Measurements from ENCODE around the gene STK32C.
"Not testable (repeated sequence)": the region's sequence is repeated elsewhere in the genome, so short reads cannot be mapped to it uniquely, and the experiment has no call there.

The STK32C gene

GRCh38 chr10:132228616-132229015 is 79.1 kb downstream of the STK32C start:
- no peak for DNase-seq

GRCh38 chr10:132227851-132228390 is 79.8 kb downstream of the STK32C start:
- DNase-seq = no peak

DNA sequence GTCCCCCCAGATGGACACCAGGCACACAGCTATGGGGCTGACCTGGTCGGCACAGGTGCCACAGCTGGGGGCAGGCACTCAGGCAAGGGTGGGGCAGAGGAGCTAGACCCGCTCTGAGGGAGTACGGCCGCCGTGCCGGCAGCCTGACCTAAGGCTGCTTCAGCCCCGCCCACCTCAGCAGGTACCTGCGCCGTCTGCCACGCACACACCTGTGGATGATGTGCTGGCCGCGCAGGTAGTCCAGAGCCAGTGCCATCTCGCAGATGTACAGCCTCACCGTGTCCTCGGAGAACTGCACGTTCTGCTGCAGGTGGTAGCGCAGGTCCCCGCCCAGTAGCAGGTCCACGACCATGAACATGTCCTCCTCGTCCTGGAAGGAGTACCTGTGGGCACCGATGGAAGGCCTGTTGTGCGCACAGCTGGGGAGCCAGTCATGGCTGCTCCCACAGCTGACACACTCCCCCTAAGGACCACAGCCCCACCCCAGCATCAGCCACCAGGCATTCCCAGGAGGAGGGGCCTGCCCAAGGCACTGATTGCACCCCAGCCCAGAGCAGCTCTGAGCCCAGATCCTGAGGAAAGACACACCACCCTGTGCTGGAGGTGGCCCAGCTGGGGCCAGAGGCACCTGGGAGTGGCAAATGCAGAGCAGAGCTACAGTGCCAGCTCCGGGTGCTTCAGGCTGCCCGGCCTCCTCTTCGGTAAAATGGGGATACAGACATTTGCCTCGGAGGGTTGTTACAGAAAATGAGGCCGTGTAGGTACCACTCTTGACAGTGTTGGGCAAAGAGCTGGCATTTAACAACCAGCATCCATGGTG is 81.0 kb downstream of the STK32C start:
- no peak for DNase-seq

DNA sequence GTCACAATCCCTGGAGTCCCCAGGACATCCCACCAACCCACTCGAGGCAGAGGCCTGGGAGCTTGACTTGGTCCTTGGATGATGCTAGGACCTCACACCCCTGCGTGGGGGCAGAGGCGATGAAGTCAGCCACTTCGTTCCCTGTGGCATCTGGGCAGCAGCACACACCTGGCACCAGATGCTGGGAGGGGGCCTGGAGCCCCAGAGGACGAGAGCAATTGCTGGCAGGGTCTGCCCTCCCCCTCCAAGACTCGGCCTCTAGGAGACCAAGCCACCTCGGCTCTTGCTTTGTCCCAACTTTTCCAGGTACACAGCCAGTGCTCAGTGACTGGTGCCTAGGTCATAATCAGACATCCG is 81.9 kb downstream of the STK32C start:
- no peak for DNase-seq

DNA sequence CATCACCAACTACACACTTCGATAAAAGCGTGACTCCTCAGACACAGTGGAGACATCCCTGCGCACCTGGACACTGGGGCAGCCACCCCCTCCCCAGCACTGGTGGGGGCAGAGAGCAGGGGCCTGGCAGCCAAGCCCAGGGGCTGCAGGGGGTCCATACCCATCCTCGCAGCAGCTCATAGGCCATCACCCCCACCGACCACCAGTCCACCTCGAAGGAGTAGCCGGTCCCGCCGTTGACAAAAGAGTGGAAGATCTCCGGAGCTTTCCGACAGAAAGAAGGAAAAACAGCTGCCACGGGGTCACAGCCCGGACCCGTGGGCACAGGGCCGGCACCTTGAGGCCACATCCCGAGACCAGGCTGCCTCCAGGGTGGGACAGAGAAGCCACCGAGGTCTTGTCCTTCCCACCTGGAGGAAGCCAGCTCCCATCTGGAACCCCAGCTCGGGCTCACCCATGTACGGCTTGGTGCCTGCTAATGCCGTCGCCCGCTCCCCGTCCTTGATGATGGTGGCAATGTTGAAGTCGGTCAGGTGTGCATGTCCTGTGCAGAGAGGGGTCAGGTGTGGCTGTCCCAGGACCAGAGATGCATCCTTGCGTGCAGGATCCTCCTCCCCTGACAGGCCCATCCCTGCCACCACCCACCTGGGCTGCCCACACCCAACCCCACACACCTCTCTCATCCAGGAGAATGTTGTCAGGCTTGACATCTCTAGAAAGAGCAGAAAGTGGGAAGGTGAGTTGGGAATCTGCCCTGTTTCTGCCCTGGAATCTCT is 82.5 kb downstream of the STK32C start:
- no peak for DNase-seq

- no peak for DNase-seq
Observed at GRCh38 chr10:132224343-132225072, 83.2 kb downstream of the STK32C start.

DNA sequence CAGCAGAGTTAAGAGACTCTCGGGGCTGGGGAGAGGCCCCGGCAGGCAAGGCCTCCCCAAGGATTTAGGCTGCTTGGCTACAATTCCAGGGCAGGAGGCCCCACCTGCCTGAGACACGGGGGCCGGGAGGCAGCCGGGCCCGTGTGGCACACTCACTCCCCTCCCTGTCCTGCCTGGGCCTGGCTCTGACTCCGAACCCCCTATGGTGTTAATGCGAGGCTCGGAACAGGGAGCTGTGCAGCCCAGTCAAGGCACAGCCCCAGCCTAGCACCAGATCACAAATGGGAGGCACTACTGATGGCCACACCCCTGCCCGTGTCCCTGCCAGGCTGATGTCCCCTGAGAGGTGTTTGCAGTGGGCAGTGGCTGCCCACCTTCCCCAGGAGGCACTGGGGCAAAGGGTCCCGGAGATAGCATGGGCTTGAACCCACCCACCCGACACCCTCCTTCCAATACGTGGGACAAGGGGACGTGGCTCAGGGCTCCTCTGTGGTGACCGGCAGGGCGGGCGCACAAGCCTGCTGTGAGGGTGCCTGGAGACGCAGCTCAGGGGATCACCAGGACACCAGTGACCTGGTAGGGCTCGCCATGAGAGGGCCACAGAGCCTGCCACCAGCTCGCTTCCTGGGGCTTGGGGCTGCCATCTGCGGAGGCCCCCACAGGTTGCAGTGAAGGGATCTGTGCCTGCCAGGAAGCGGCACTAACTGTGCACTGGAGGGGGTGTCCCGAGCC is 84.0 kb downstream of the STK32C start:
- no peak for DNase-seq

GRCh38 chr10:132223156-132223590 is 84.6 kb downstream of the STK32C start:
- DNase-seq = peak in 13 of 14 donors; percentile 13 to 76 (median 59)

GRCh38 chr10:132222726-132223125 is 85.0 kb downstream of the STK32C start:
- DNase-seq = no peak

- DNase-seq = not testable (repeated sequence)
Observed at GRCh38 chr10:132220996-132221395, 86.8 kb downstream of the STK32C start.

- DNase-seq = no peak
Observed at GRCh38 chr10:132220061-132220460, 87.7 kb downstream of the STK32C start.

GRCh38 chr10:132219486-132219885 is 88.3 kb downstream of the STK32C start:
- no peak for DNase-seq

DNA sequence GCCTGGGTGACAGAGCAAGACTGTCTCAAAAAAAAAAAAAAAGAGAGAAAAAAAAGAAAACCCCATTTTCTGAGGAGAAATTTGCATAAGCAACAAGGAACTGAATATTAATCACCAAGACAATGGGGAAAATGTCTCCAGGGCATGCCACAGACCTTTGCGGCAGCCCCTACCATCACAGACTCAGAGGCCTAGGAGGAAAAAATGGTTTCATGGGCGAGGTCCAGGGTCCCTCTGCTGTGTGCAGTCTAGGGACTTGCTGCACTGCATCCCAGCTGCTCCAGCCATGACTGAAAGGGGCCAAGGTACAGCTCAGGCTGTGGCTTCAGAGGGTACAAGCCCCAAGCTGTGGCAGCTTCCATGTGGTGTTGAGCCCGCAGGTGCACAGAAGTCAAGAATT is 91.3 kb downstream of the STK32C start:
- not testable (repeated sequence) for DNase-seq

- DNase-seq = no peak
Observed at GRCh38 chr10:132213917-132214316, 93.8 kb downstream of the STK32C start.

- DNase-seq = no peak
Observed at GRCh38 chr10:132212816-132213215, 94.9 kb downstream of the STK32C start.

DNA sequence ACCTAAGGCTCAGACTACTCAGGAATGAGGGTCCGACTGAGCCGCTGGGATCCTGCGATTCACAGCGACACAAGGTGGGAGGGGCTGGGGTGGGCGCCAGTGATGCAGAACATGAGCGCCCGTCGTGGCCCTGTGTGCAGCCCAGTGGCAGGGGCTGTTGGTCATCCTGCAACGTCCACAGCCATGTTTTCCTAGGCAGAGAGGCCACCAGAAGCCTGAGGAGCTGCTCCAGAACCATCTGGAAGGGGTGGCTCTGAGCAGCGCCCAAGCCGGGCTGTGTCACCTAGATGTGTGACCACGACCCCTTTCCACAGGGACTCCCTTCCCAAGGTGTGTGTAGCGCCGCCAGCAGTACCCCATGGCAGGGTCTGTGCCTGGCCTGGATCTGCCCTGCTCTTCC is 96.5 kb downstream of the STK32C start:
- no peak for DNase-seq

DNA sequence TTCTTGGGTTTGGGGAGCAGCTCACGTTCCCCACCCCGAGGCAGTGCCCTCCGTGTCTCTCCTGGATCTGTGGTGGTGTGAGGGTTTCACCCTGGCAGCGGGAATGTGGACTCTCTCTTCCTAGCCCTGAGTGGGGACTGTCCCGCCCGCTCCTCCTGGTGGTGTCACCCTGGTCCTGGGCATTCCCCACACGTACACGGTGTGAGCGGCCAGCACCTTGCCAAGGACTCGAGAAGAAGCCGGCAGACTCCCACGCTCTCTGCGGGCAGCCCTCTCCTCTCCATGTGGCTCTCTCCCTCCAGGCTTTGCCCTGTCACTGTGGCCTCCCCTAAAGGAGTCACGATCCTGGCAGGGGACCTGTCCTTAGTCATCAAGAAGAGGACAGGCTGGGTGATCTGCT is 97.0 kb downstream of the STK32C start:
- no peak for DNase-seq

DNA sequence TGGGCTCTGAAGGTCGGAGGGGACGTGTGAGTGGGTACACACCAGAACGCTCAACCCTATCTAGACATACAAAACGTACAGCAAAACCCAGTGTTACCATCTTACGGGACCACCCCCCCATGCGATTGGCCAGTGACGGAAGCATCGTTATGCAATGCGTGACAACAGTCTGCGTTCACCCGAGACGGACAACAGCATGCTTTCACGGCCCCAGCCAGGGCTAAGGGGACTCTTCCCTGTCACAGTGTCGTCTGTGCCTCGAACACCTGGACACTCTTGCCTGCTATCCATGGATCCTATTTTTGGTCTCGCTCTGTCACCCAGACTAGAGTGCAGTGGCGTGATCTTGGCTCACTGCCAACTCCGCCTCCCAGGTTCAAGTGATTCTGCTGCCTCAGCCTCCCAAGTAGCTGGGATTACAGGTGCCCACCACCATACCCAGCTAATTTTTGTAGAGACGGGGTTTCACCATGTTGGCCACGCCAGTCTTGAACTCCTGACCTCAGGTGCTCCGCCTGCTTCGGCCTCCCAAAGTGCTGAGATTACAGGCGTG is 97.7 kb downstream of the STK32C start:
- DNase-seq = no peak

- no peak for DNase-seq
Observed at GRCh38 chr10:132209130-132209529, 98.6 kb downstream of the STK32C start.

GRCh38 chr10:132208462-132209050 is 99.2 kb downstream of the STK32C start:
- DNase-seq = no peak
